GM23338 (cell line): Measurements from ENCODE around the gene ANTXR1. TPM values are rescaled to one million over a fixed set of nuclear protein-coding genes. Genes with fewer than 3 reads are reported as not detected.

Experiments used
- ATAC-seq: fragments of 200-7000 bp; cut with Tn5 transposase; 3 replicates; pipeline ENCODE4 v1.9.1; 2020
- DNase-seq: peaks from one replicate; pipeline ENCODE4 v3.0.0-alpha.2; 2015; ENCODE audit warnings: low spot score
- H2AFZ ChIP-seq: fragments of 200-600 bp; sonication (generic); 2 replicates; pipeline ENCODE4 v1.8.0; 2016; ENCODE audit warnings: antibody characterized with exemption, mild to moderate bottlenecking, moderate library complexity
- H3F3A ChIP-seq: fragments of 200-600 bp; sonication (generic); replicated peaks from 2 replicates; pipeline ENCODE4 v1.8.0; 2017; ENCODE audit warnings: antibody characterized with exemption, mixed run types, low read depth
- H3K27ac ChIP-seq: fragments of 200-600 bp; sonication (generic); 2 replicates; pipeline ENCODE4 v1.6.1; 2016; ENCODE audit warnings: low read depth
- H3K27me3 ChIP-seq: fragments of 200-600 bp; sonication (generic); 2 replicates; pipeline ENCODE4 v1.8.0; 2016; ENCODE audit warnings: mild to moderate bottlenecking, mixed run types, moderate library complexity; ENCODE audit not compliant: insufficient read depth
- H3K36me3 ChIP-seq: fragments of 200-600 bp; sonication (generic); 2 replicates; pipeline ENCODE4 v1.8.0; 2016; ENCODE audit warnings: mild to moderate bottlenecking; ENCODE audit not compliant: insufficient read depth
- H3K4me1 ChIP-seq: fragments of 200-600 bp; sonication (generic); 2 replicates; pipeline ENCODE4 v1.8.0; 2016; ENCODE audit warnings: mild to moderate bottlenecking, moderate library complexity; ENCODE audit not compliant: insufficient read depth
- H3K4me2 ChIP-seq: fragments of 200-600 bp; sonication (generic); 2 replicates; pipeline ENCODE4 v1.7.1; 2017; ENCODE audit warnings: mixed run types
- H3K4me3 ChIP-seq: fragments of 200-600 bp; sonication (generic); 2 replicates; pipeline ENCODE4 v1.6.1; 2016; ENCODE audit warnings: mixed run types
- H3K79me2 ChIP-seq: fragments of 200-600 bp; sonication (generic); replicated peaks from 2 replicates; pipeline ENCODE4 v1.8.0; 2017; ENCODE audit warnings: mild to moderate bottlenecking; ENCODE audit not compliant: insufficient read depth
- H3K9me2 ChIP-seq: fragments of 200-600 bp; sonication (generic); 2 replicates; pipeline ENCODE4 v1.8.0; 2017; ENCODE audit not compliant: insufficient read depth
- H4K20me1 ChIP-seq: fragments of 200-600 bp; sonication (generic); replicated peaks from 2 replicates; pipeline ENCODE4 v1.8.0; 2017; ENCODE audit warnings: mild to moderate bottlenecking; ENCODE audit not compliant: insufficient read depth
- H3K27ac Mint-ChIP-seq: 2 replicates; pipeline ENCODE4 v1.8.0; 2020; ENCODE audit warnings: inconsistent platforms, mild to moderate bottlenecking, moderate library complexity, mixed read lengths
- H3K27me3 Mint-ChIP-seq: 3 replicates; pipeline ENCODE4 v1.8.0; 2022; ENCODE audit warnings: low read depth, mild to moderate bottlenecking, moderate library complexity, mixed read lengths, inconsistent platforms; ENCODE audit not compliant: insufficient read depth, poor library complexity
- H3K36me3 Mint-ChIP-seq: 3 replicates; pipeline ENCODE4 v1.8.0; 2021; ENCODE audit warnings: low read depth, mild to moderate bottlenecking, inconsistent platforms, moderate library complexity, mixed read lengths
- H3K4me1 Mint-ChIP-seq: 3 replicates; pipeline ENCODE4 v1.8.0; 2020; ENCODE audit warnings: mild to moderate bottlenecking, inconsistent platforms, mixed read lengths
- H3K4me3 Mint-ChIP-seq: 3 replicates; pipeline ENCODE4 v1.8.0; 2021; ENCODE audit warnings: moderate library complexity, mild to moderate bottlenecking, inconsistent platforms, mixed read lengths
- H3K9me3 Mint-ChIP-seq: 3 replicates; pipeline ENCODE4 v1.8.0; 2020; ENCODE audit warnings: moderate library complexity, mild to moderate bottlenecking, inconsistent platforms, mixed read lengths
- CREB1 ChIP-seq: fragments of 250-450 bp; sonication (Bioruptor Pico); IDR thresholded peaks from 2 replicates; pipeline ENCODE4 v1.5.0; 2020; ENCODE audit warnings: low read depth, mild to moderate bottlenecking, moderate library complexity
- EZH2 ChIP-seq: fragments of 200-600 bp; sonication (generic); IDR thresholded peaks from one replicate; pipeline ENCODE4 v1.8.0; 2017; ENCODE audit warnings: antibody characterized with exemption, mild to moderate bottlenecking, low read depth; ENCODE audit not compliant: unreplicated experiment
- EZH2phosphoT487 ChIP-seq: fragments of 200-600 bp; sonication (generic); IDR thresholded peaks from one replicate; pipeline ENCODE4 v1.8.1; 2018; ENCODE audit warnings: antibody characterized with exemption; ENCODE audit not compliant: unreplicated experiment
- NANOG ChIP-seq: IDR thresholded peaks from 2 replicates; pipeline ENCODE4 v1.6.1; 2016; ENCODE audit warnings: antibody characterized with exemption, borderline replicate concordance
- POLR2AphosphoS5 ChIP-seq: IDR thresholded peaks from 2 replicates; pipeline ENCODE4 v1.6.1; 2016; ENCODE audit warnings: antibody characterized with exemption, low read depth
- STAT1 ChIP-seq: IDR thresholded peaks from one replicate; pipeline ENCODE4 v1.6.1; 2016; ENCODE audit warnings: antibody characterized with exemption; ENCODE audit not compliant: unreplicated experiment
- ZNF114 ChIP-seq: fragments of 250-450 bp; sonication (Bioruptor Pico); IDR thresholded peaks from 2 replicates; pipeline ENCODE4 v1.5.0; 2020; ENCODE audit warnings: mild to moderate bottlenecking, moderate library complexity
- ZNF331 ChIP-seq: fragments of 250-450 bp; sonication (Bioruptor Pico); IDR thresholded peaks from 2 replicates; pipeline ENCODE4 v1.5.0; 2020; ENCODE audit warnings: low read depth, mild to moderate bottlenecking, moderate library complexity
- polyA plus RNA-seq: library from polyadenylated mRNA; unstranded; fragments of >200 nt; fragmentation: Nextera tagmentation; extraction: Ambion mirVana; gene quantifications from 2 replicates; pipeline ENCODE4 v1.2.1, GENCODE V29; 2016
- total RNA-seq: library from RNA; depleted of rRNA; stranded (reverse); fragments of >200 nt; shearing (Covaris generic); gene quantifications from 2 replicates; pipeline ENCODE4 v1.2.3, GENCODE V29; 2014
- TF ChIP-seq, protein P1 (sequence below): IDR thresholded peaks from 2 replicates; pipeline ENCODE4 v1.6.1; 2016; ENCODE audit warnings: antibody characterized with exemption
- TF ChIP-seq, protein P2 (sequence below), 2 experiments: fragments of 200-600 bp in 1 of 2; sonication (generic) in 1 of 2; conservative IDR thresholded peaks; 2 replicates each; pipeline versions ENCODE4 v1.5.1 to v1.6.1; 2016 to 2017; ENCODE audit warnings: antibody characterized with exemption in 2 of 2, low read depth in 2 of 2, mild to moderate bottlenecking in 2 of 2, moderate library complexity in 1 of 2
- TF ChIP-seq, protein P3 (sequence below): fragments of 250-450 bp; sonication (Bioruptor Pico); IDR thresholded peaks from 2 replicates; pipeline ENCODE4 v1.5.0; 2020; ENCODE audit warnings: mild to moderate bottlenecking, moderate library complexity

Gene ANTXR1
- total and polyA plus RNA-seq, 2 experiments from 2014 or later: 16.1 to 23.1 TPM

DNA sequence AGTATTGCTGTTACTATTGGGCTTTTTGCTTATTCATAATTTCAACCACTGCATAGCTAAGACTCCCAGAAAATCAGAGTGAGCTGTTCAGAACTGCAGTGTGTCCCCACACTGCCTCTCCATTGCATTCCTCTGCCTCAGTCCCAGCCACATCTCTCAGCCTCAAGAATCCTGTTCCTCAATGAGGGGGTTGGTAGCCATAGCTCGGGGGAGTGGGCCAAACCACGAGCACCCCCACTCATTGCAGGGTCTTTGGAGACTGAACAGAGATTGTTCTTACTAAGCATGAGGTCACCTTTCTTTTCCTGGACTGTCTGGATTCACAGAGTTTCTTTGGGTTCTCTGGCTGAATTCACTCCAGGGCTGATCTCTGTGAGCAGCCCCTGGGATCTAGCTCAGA, 213.0 kb downstream of the ANTXR1 start:
- H3K27ac Mint-ChIP-seq: no peak overlapping the region
- H3K9me3 Mint-ChIP-seq: no peaks in the 10 kb centered on the region
- Histone ChIP-seq H3K9me2 (peaks cover 7% of the 10 kb centered on the region; the same call in 1 of the 2 replicates), H2AFZ (no peak overlapping the region), H3K4me3 (no peak overlapping the region), H3F3A (no peaks in the 10 kb centered on the region), H3K4me1 (peaks cover 5% of the 10 kb centered on the region), H3K79me2 (no peaks in the 10 kb centered on the region), H4K20me1 (no peaks in the 10 kb centered on the region), H3K27ac (no peak overlapping the region), H3K27me3 (no peaks in the 10 kb centered on the region), H3K4me2 (no peak overlapping the region), H3K36me3 (no peaks in the 10 kb centered on the region)
- 0 out of 3 replicates have a peak, but pooled peaks cover 6% of the 10 kb centered on the region for H3K36me3 Mint-ChIP-seq
- peaks cover 7% of the 10 kb centered on the region; the same call in 1 of the 3 replicates for H3K4me1 Mint-ChIP-seq
- no peak for TF ChIP-seq CREB1 (CRISPR knock-in tag)
- no peak for TF ChIP-seq ZNF114 (CRISPR knock-in tag)
- TF ChIP-seq, protein P1, sequence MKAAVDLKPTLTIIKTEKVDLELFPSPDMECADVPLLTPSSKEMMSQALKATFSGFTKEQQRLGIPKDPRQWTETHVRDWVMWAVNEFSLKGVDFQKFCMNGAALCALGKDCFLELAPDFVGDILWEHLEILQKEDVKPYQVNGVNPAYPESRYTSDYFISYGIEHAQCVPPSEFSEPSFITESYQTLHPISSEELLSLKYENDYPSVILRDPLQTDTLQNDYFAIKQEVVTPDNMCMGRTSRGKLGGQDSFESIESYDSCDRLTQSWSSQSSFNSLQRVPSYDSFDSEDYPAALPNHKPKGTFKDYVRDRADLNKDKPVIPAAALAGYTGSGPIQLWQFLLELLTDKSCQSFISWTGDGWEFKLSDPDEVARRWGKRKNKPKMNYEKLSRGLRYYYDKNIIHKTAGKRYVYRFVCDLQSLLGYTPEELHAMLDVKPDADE: no peak
- TF ChIP-seq, protein P2, sequence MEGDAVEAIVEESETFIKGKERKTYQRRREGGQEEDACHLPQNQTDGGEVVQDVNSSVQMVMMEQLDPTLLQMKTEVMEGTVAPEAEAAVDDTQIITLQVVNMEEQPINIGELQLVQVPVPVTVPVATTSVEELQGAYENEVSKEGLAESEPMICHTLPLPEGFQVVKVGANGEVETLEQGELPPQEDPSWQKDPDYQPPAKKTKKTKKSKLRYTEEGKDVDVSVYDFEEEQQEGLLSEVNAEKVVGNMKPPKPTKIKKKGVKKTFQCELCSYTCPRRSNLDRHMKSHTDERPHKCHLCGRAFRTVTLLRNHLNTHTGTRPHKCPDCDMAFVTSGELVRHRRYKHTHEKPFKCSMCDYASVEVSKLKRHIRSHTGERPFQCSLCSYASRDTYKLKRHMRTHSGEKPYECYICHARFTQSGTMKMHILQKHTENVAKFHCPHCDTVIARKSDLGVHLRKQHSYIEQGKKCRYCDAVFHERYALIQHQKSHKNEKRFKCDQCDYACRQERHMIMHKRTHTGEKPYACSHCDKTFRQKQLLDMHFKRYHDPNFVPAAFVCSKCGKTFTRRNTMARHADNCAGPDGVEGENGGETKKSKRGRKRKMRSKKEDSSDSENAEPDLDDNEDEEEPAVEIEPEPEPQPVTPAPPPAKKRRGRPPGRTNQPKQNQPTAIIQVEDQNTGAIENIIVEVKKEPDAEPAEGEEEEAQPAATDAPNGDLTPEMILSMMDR (conservative IDR thresholded peaks at IDR 0.05; ENCODE audit: low read depth in 2 of 2): no peak
- TF ChIP-seq POLR2AphosphoS5: no peak
- TF ChIP-seq, protein P3, sequence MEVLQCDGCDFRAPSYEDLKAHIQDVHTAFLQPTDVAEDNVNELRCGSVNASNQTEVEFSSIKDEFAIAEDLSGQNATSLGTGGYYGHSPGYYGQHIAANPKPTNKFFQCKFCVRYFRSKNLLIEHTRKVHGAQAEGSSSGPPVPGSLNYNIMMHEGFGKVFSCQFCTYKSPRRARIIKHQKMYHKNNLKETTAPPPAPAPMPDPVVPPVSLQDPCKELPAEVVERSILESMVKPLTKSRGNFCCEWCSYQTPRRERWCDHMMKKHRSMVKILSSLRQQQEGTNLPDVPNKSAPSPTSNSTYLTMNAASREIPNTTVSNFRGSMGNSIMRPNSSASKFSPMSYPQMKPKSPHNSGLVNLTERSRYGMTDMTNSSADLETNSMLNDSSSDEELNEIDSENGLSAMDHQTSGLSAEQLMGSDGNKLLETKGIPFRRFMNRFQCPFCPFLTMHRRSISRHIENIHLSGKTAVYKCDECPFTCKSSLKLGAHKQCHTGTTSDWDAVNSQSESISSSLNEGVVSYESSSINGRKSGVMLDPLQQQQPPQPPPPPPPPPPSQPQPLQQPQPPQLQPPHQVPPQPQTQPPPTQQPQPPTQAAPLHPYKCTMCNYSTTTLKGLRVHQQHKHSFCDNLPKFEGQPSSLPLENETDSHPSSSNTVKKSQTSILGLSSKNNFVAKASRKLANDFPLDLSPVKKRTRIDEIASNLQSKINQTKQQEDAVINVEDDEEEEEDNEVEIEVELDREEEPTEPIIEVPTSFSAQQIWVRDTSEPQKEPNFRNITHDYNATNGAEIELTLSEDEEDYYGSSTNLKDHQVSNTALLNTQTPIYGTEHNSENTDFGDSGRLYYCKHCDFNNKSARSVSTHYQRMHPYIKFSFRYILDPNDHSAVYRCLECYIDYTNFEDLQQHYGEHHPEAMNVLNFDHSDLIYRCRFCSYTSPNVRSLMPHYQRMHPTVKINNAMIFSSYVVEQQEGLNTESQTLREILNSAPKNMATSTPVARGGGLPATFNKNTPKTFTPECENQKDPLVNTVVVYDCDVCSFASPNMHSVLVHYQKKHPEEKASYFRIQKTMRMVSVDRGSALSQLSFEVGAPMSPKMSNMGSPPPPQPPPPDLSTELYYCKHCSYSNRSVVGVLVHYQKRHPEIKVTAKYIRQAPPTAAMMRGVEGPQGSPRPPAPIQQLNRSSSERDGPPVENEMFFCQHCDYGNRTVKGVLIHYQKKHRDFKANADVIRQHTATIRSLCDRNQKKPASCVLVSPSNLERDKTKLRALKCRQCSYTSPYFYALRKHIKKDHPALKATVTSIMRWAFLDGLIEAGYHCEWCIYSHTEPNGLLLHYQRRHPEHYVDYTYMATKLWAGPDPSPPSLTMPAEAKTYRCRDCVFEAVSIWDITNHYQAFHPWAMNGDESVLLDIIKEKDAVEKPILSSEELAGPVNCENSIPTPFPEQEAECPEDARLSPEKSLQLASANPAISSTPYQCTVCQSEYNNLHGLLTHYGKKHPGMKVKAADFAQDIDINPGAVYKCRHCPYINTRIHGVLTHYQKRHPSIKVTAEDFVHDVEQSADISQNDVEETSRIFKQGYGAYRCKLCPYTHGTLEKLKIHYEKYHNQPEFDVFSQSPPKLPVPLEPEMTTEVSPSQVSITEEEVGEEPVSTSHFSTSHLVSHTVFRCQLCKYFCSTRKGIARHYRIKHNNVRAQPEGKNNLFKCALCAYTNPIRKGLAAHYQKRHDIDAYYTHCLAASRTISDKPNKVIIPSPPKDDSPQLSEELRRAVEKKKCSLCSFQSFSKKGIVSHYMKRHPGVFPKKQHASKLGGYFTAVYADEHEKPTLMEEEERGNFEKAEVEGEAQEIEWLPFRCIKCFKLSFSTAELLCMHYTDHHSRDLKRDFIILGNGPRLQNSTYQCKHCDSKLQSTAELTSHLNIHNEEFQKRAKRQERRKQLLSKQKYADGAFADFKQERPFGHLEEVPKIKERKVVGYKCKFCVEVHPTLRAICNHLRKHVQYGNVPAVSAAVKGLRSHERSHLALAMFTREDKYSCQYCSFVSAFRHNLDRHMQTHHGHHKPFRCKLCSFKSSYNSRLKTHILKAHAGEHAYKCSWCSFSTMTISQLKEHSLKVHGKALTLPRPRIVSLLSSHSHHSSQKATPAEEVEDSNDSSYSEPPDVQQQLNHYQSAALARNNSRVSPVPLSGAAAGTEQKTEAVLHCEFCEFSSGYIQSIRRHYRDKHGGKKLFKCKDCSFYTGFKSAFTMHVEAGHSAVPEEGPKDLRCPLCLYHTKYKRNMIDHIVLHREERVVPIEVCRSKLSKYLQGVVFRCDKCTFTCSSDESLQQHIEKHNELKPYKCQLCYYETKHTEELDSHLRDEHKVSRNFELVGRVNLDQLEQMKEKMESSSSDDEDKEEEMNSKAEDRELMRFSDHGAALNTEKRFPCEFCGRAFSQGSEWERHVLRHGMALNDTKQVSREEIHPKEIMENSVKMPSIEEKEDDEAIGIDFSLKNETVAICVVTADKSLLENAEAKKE (CRISPR knock-in tag): no peak
- no peak for TF ChIP-seq EZH2
- no peak for TF ChIP-seq STAT1
- no peak for TF ChIP-seq ZNF331 (CRISPR knock-in tag)
- TF ChIP-seq NANOG: no peak
- TF ChIP-seq EZH2phosphoT487: no peak
- peaks cover 3% of the 10 kb centered on the region for H3K27me3 Mint-ChIP-seq
- DNase-seq: no peak
- no peak for ATAC-seq
- H3K4me3 Mint-ChIP-seq: no peak overlapping the region
